Activated T-helper 1 cell treated with Interleukin-2 at 50 U/mL for 16 hours (primary cell): ENCODE results near the gene PADI6.
"Not testable (repeated sequence)": the region's sequence is repeated elsewhere in the genome, so short reads cannot be mapped to it uniquely, and the experiment has no call there.

Experiments used
- DNase-seq: peaks from one replicate; pipeline ENCODE4 v3.0.0-alpha.2; 2020; ENCODE audit warnings: low read depth

The PADI6 gene

DNA sequence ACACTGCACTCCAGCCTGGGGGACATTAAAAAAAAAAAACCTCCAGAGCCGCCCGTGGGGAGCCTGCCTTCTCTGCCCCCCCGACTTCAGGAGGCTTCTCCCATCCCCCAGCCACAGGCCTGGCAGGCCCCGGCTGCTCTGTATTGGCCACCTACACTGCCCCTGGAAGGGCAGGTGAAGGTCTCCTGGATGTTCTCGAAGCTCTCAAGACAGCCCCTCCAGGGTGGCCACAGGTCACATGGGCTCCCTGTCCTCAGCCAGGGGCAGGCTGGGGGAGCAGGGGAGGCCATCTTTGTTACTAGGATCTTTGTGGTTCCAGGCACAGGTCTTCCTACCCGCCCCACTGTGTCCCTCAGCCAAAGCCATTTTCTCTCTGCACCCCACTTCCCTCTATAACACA is 32.8 kb downstream of the PADI6 start:
- DNase-seq, result no peak

DNA sequence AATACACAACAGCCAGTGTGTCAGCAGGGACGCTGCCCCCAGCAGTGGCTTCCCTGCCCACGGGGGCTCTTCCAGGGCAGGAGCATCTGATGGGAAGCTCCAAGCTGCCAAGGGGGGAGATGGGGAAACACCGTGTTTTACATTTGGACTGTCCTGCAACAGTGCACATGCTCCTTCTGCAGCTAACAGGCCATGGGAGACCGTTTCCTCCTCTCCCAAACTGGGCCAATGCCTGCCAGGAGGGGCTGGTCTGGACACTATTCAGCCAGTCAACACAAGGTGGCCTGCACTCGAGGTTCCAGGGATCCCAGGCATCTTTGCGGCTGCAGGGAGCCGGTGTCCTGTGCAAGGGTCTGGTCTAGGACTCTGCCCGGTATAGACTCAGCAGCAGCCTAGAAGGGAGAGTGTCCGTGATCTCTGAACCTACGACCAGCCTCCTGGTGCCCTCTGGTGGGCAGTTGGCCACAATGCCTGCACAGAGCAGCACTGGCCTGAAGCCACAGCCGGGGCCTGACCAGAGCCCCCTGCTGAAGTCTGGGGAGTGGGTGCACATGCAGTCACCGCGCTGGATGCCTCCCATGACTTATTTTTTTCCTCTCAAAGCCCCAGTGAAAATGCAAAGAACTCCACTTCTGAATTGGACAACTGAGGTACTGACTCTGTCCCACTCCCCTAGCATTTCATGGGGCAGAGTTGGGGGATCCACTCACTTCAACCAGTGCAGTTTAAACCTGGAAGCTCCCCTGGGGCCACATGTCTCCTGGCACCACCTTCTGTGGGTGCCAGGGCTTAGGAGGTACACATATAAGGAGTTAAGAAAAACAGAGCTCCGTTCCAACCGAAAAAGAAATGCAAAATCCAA is 34.1 kb downstream of the PADI6 start:
- no peak for DNase-seq

DNA sequence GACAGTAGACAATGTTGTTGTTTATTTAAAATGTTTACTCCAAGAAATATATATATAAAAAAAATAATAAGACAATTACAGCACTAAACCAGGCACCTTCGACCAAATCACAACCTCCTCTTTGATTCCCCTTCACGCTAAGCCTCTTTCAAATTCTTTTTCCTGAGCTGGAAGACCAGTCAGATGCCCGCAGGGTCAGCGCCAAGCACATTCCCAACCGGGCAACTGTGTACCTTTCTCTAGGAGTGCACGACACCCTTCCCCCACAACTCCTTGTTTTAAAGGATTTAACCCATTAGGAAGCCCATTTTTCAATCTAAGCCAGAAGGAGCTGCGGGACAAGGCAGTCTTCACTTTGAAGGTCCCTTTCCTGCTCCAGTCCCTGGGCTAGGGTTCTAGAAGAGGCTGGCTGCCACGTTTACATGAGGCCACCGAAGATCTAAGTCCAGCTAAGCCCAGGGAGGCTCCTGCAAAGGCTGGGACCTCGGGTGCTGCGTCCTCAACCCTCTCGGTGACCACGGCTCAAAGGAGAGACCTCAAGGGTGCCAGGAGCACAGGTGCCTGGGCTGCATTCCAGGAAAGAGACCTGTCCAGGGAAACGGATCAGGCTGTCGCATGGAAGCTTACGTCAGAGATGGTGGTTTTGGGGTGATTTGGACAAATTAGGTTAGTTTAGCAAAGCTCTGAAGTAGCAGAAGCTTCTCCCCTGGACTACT is 34.9 kb downstream of the PADI6 start:
- not testable (repeated sequence) for DNase-seq

DNA sequence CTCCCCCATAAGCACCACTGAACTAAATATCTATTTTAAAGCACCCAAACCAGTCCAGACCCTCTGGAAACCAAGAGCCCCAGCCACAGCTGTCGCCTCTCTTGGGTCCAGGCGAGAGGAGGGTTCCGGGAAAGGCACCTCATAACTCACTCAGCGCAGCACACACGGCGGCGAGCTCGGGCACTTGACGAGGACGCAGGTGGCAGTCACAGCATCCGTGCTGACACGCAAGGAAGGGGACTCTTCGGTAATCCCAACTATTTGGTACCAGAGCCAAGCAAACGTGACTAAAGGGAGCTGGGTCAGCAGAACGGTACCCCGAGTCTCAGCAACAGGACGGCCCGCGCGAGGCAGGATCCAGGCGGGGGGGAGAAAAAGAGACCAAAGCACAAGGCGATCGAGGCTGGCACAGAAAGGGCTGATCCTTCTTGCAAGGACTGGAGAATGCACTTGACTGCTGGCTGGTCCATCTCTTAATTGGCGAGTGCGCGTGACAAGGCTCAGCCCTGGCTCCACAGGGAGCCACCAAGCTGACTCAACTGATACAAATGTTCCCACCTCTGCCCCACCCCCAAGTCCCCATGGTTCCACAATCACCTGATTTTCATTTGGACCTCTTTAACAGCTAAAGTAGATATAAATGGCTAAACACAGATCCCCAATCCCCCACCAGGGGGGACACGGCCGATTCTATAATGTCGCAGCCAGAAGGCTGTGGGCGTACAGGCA is 36.0 kb downstream of the PADI6 start:
- not testable (repeated sequence) for DNase-seq

DNA sequence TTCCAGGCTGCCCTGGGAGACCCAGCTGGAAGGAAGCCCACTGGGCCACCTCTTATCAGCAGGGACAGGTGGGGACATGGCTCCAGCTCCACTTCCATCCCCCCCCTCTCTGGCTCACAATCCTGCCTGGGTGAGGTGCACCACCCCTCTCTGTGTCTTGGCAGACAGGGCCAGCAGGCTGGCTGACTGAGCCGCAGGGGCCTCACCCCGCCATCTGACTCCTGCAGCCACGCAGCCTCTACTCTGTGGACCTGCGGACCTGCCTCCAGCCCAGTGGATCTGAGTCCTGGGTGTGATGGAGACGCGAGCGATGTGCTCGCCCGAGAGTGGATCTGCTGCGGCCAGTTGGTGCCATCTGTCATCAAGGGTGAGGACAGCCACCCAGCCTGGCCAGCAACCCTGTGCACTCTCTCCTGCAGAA is 37.4 kb downstream of the PADI6 start:
- DNase-seq, result no peak

DNA sequence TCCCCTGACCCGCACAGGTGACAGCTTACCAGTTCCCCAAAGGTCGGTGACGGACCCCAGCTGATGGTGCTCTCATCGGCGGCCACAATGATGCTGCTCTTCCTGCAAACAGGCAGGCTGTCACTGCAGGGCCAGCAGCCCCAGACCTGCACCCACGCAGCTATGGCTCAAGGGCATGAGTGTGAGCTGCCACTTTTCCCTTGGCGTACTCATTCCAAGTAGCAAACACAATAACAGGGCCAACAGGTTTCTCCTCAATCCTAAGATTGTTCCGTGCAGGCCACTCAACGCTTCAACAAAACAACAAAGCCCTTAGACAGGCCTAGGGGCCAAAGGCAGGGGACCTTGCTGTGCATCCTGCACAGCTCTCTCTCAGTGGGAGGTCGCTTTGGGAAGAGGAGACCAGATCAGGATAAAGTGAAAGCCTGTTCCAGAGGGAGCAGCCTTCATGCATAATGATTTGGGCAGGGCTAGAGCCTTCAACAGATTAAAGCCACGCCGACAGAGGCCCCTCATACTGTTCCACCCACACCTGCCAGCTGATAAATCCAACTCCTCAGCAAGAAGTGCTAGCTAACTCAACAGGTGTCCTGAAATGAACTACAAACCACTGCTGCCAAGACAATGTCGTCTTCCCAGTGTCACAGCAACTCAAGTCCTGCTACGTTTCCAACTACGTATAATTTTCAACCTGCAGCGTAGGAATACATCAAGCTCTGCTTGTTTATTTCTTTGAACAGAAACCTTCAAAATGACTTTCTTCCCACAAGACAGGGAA is 40.3 kb downstream of the PADI6 start:
- DNase-seq, result no peak

DNA sequence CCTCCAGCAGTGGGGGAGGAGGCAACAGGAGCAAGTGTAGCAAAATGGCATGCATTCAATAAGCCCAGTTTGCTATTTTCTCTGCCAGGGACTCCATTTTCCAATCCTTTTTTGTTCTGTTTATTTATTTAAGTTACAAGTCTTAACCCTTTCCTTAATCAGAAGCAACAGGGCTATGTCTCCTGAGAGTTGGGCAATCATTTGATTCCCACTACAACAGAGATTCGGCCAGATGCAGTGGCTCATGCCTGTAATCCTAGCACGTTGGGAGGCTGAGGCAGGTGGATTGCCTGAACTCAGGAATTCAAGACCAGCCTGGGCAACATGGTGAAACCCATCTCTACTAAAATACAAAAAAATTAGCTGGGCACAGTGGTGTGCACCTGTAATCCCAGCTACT is 42.0 kb downstream of the PADI6 start:
- no peak for DNase-seq

DNA sequence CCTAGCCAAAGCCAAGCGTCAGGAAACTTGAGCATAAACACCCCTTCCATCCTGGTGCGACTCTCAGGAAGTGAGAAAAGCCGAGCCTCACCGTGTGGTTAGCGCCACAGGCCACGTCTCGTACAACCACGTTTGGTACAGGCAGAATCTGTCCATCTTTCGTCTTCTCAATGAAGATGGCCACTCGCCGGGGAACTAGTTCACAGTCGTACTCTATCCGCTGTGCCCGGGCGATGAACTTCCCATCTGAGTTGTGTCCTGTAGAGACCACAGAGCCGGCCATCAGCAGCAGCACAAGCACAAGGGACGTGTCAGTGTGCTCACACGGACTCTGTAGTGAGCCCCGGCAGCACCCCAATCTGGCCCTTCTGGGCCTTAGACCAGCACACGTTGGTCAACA is 44.4 kb downstream of the PADI6 start:
- DNase-seq, result no peak

DNA sequence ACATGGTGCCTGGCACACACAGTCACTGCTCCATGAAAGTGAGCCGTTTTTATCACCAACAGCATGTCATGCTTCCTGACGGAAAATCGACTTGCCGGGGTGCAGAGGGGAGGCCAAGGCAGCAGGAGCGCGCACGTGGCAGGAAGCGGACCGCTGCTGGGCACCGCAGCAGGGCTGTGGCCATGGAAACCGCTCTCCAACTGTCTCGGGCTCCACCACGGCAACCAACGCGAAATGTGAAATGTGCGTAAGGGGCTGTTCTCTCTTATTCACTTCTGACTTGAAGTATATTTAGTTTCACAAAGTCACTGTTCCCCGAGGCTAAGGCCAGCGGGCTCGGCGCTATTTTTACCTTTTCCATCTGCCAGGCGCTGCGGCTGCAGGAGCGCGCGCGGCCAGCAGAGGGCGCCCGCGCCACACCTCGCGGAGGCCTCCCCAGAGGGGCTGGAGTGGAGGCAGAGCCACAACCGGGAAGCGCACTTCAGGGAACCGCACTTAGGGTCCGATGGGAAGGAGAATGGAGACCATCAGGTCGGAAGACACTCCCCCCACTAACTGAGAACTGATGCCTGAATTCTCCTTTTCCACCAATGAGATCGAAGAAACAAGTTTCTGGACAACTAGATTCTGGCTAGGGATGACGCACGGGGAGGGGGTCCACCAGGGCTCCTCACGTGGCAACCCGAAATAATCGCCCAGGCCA is 47.8 kb downstream of the PADI6 start:
- peak; percentile 56 for DNase-seq

DNA sequence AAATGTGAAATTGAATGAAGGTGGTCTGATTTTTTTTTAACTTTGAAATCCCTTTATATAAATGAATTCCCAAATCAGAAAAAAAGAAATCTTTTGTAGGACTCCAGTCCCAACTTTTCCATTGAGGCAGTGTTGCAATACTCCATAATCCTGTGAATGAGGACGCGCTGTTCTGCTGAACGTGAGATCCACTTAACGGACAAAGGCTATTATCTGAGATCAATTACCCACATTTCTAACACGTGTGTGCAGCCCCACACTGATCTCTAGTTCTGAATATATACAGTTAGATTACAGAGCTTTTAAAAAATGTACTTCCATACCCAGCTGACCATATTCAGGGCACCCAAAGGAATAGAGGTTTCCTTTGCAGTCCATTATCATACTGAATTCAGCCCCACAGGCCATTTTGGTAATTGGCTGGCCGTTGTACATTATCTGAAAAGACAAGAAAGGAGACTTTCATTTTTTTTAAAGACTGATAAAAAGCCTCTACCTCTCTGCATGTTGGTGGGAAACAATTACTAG is 48.5 kb downstream of the PADI6 start:
- no peak for DNase-seq

DNA sequence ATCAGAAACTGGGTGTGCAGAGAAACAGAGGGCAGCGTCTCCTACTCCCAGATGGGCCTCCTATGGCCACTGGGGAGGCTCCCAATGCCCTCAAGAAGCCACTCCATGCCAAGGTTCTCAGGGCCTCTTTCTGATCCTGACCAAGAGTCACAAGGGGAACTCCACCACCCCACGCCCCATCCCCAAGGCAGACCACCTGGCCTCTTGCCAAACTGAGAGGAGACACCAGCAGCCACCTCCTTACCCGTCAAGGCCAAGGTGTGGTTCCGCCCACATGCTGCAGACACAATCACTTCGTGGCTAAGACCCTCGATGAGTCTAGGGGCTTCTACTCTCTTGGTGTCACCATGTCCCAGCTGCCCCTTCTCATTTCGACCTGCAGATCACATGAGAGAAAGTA is 50.5 kb downstream of the PADI6 start:
- no peak for DNase-seq

DNA sequence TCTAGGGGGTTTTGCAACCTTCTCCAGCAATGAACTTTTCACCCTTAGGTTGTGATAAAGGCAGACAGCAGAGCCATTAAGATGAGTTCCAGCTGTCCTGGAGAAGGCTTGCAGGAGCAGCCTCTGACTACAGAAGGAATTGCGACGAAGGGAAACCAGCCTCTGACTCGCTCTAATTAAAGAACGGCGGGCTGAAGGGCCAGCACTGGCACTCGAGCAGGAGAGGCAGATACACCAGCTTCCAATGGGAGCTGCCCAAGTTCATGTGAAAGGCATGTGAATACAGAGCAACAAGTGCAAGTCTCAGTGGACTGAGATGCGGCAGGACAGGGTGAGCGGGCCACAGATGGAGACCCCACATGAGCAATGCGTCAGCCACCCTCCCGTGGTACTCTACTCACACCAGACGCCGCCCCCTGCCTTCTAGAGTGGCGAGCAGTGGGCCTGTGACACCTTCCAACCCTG is 51.8 kb downstream of the PADI6 start:
- DNase-seq, result no peak

DNA sequence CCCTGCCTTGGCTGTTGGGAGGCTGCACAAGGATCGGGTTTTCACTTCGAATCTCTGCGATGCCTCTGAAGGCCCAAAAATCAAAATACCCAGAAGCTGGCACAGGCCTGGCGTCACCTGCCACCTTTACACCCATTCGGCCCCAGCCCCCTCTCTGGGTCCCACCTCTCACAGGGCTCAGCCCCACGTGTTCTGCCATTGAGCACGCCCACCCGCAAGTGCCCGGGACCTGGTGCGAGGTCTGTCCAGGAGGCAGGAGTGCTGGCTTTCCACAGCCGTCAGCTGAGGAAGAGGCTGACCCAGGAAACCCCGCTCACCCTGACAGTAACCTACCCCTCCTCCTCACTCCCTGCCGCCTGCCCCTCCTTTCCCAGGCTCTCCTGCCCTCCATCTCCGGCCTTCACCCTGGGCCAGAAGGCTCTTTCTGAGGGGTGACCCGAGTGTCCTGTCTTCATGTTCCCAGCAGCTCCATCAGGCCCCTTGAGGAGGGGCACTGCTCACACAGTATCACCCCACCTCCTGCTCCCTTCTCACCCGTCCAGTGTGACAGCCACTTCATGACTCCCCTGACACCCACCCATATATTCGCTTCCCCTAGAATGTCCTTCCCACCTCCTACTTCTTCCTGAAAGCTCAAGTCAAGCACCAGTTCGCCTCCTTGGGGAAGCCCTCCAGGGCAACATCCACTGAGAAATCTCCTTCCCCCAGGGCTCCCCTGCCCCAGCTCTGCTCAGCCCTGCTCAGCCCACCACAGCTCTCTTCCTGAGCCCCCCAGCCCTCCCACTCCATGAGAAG is 54.0 kb downstream of the PADI6 start:
- DNase-seq, result no peak

DNA sequence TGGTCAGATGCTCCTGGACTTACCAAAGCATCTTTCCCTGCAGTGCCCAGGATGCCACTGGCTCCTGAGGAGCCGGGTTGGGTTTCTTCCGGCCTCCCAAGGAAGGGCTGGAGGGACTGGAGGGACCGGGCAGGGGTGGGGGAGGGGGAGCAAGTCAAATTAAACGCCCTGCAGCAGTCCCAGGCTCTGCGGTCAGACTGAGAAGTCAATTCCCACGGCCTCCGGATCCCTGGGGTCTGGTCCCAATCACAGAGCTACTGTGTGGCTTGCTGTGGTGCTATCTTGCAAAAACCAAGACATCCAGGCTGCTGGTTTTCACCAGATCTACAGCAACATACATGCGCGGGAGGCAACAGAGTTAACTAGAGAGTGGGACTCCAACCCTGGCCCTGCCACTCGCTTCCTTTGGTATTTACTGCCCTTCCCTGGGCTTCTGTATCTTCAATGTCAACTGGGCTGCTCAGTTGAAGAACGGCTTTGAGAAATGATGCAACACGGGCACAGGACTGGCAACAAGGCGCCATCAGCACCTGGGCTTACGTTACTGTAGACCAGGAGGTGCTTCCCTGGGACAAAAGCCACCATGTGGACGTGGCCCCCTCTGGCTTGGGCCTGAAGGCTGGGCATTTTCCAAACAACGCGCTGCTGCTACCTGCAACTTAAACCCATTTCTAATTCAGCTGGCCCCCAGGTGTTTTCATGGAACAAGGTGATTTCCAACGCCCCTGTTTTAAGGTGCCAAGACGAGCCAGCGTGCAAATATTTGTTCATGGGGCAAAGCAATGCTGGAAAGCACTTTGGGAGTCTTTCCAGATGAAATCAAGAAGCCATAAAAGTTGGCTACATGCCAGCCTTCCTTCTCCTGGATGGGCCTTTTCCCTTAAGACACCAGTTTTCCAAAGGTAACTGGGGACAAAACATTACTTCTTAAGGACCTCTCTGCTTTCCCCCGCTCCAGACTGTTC is 56.0 kb downstream of the PADI6 start:
- no peak for DNase-seq

DNA sequence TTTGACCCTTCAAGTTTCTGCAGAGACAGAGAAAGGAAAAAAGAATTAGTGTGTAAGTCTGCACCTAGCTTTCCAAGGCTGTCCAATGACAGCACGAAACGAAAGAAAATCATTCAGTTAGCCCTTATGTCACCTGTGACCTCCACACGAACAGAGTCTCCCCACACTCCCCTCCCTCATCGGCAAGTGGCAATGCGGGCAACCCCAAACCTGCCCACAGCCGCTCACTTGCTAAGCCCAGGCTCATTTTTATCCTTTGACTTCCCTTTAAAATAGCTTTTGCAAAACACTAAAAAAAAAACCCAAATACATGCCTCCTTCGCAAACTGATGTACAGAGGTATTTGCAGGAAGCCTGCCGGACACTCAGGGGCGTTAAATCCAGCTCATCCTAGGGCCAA is 57.2 kb downstream of the PADI6 start:
- no peak for DNase-seq

DNA sequence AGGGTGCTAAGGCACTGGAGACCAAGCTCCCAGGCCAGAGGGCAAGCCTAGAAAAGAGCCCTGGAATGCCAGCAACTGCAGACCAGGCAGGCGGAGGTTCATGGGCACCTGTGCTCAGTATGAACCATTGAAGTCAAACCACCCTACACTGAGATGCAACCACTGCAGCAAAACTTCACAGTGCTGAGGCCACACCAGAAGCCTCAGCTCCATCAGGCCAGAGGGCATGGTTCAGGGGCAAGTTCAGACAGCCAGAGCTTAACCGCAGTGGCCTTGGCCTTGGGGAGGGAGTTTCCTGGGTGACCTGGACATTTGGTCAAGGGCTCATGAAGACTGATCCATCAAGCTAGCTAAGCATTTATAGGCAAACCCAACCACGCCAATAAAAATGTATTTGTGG is 60.4 kb downstream of the PADI6 start:
- DNase-seq, result no peak

DNA sequence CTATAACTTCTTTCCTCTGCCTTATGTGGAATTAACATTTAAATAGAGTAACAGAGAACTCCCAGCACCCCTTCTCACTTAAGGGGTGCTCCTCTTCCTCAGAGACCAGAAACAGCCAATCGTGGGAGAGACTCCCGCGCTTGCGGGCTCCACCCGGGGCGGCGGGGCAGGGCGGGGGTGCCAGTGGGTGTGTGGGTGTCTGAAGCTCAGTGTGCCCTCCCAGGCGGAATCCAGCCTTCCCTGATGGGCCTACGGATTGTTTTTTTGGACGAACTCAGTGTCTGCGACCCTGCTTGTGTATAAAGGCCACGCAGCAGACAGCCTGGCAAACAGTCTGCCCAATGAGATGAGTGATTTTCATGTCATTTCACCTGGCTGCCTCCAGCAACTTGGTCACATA is 61.3 kb downstream of the PADI6 start:
- no peak for DNase-seq

DNA sequence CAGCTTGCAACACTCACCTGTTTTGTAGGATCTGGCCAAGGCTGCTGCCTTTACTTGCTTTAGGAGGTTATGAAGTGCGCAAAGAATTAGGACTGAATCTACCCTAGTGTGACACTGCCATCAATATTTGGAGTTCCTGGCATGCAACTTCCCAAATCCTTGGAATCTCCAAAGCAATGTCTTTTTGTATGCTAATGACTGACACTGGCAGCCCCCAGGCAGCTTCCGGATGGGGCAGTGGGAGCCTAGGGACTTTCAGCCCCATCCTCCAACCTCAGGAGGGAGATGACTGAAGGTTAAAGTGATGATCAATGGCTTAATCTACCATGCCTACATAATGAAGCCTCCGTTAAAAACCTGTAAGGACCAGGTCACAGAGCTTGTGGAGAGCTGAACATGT is 62.0 kb downstream of the PADI6 start:
- no peak for DNase-seq

DNA sequence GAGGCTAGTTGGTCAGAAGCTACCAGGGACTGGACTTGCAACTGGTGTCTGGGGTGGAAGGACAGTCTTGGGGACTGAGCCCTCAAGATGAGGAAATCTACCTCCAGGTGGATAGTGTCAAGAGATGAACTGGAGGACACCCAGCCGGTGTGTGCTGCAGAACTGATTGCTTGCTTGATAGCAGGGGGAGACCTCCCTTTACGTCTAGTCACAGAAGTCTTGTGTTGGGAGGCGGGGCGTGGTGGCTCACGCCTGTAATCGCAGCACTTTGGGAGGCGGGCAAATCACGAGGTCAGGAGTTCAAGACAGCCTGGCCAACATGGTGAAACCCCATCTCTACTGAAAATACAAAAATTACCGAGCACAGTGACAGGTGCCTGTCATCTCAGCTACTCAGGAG is 62.6 kb downstream of the PADI6 start:
- no peak for DNase-seq
